HG03103 (cell line): ENCODE results near the gene ANGEL2.
"Not testable (repeated sequence)": the region's sequence is repeated elsewhere in the genome, so short reads cannot be mapped to it uniquely, and the experiment has no call there.

ENCODE experiments used
- ATAC-seq: cut with Tn5 transposase; IDR thresholded peaks from one replicate; pipeline ENCODE4 v1.9.1; 2021; ENCODE audit warnings: low read depth; ENCODE audit not compliant: unreplicated experiment

Gene ANGEL2

GRCh38 chr1:213019450-213019849 lies 3.8 kb upstream of the ANGEL2 start:
- no peak for ATAC-seq

DNA sequence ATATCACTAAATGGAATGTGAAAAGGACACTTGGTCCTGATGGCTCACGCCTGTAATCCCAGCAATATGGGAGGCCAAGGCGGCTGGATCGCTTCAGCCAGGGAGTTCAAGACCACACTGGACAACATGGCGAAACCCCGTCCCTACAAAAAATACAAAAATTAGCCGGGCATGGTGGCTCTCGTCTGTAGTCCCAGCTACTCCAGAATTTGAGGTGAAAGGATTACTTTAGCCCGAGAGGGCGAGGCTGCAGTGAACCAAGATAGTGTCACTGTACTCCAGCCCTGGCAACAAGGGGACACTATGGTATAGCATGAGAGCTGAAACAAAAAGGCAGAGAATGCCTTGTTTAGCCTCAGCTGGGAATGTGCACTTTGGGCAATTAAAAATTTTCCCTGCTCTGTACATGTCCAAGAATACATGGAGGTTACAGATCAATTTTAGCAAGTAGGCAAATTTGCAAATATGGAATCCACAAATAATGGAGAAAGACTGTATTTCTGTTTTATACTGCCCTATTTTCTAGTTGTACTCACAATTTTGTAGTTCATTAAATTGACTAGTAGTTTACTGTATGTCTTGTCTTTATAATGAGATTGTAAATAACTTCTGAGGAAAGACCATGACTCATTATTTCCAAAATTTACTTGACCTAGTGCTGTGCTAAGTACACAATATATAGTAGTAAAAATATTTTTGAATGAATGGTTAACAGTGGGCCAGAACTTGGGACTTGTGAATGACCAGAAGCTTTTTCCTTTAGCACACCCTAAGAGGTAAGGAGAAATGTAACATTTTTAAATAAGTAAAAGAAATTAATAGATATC lies 2.0 kb upstream of the ANGEL2 start:
- ATAC-seq, result no peak

DNA sequence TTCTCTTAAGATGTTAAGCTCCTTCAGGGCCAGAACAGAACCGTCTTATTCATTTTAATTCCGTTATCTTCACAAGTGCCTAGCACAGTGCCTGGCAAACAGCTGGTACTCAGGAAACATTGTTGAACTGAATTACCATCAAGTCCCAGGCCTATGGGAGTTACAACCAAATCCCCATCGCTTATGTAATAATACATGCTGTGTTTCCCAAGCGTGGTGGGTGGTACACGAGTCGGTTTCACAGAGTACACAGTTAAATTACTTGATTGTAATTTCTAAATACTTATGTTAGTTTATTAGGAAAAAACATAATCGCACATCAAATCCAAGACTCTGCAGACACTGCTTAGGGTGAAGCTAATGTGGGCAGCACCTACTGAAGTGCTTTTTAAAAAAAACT lies 1.0 kb downstream of the ANGEL2 start:
- ATAC-seq, result no peak

DNA sequence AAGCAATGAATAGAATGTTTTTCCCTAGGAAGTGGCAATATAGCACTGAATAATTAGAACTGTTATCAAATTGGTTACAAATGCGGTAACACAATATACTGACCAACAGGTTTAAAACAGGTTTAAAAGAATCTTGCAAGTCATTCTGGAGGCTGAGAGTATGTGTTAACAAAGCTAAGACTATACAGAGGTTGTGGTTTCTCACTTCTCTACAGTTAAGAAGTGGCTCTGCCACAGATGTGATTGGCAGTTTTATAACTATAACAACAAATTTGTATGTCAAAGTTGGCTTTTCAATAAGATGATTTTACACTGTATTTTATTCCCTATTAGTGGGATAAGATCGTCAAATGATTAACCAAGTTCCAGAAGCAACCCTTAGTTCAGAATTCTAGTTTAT lies 7.1 kb downstream of the ANGEL2 start:
- ATAC-seq, result peak; percentile 80

GRCh38 chr1:213003256-213003655 lies 12.4 kb downstream of the ANGEL2 start:
- ATAC-seq, result no peak

DNA sequence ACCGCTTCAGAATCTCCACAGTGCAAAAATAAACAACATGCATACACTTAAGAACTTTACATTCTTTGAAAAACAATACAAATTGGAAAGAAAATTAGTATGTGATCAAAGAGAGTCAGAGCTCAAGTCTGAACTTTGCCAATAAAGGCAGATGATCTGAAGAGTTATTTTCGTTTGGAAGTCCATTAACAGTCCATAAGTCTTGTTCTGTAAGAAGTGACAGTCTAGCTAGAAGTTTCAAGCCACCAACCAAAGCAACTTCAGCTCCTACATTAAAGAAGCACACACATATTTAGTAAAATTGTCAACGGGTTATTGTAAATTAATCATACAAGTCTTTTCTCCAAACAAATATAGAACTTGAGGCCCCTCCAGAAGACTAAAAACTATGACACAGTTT lies 20.7 kb downstream of the ANGEL2 start:
- no peak for ATAC-seq

DNA sequence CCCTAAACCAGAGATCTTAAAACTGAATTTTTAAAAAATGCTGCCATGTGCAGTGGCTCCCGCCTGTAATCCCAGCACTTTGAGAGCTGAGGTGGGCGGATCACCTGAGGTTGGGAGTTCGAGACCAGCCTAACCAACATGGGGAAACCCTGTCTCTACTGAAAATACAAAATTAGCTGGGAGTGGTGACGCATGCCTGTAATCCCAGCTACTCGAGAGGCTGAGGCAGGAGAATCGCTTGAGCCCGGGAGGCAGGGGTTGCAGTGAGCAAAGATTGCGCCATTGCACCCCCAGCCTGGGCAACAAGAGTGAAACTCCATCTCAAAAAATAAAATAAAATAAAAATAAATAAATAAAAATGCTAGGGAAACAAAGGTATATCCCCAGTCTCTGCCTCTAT lies 21.7 kb downstream of the ANGEL2 start:
- ATAC-seq, result not testable (repeated sequence)

- ATAC-seq, result no peak
Observed at GRCh38 chr1:212990276-212990675, 25.4 kb downstream of the ANGEL2 start.

GRCh38 chr1:212987702-212988322 lies 27.9 kb downstream of the ANGEL2 start:
- ATAC-seq, result no peak

GRCh38 chr1:212986551-212986950 lies 29.1 kb downstream of the ANGEL2 start:
- no peak for ATAC-seq

DNA sequence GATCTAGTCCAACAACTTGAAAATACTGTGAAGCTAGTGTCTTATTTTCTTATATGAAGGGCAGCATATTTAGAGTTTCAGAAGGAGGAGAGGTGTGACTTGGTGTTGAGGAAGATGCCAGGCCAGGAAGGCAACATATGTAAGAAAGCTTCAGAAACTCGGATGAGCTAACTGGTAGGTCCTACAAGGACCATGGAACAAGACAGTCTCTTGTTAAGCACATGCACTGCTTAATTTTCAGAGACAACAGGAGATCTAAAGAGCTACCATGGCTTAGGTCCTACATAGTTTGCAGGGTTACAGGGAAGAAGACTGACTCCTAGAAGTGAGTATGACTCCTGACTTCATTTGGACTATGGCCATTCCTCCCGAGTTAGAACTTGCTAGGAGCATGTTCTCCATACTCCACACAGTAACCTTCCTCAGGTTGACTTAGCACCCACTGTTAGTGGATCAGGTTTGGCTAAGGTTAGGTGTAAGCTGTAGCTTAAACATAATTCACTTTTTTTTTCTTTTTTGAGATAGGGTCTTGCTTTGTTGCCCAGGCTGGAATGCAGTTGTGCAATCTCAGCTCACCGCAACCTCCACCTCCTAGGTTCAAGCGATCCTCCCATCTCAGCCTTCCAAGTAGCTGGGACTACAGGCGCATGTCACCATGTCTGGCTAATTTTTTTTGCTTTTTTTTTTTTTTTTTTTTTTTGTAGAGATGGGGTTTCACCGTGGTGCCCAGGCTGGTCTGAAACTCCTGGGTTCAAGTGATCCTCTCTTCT lies 31.0 kb downstream of the ANGEL2 start:
- no peak for ATAC-seq

DNA sequence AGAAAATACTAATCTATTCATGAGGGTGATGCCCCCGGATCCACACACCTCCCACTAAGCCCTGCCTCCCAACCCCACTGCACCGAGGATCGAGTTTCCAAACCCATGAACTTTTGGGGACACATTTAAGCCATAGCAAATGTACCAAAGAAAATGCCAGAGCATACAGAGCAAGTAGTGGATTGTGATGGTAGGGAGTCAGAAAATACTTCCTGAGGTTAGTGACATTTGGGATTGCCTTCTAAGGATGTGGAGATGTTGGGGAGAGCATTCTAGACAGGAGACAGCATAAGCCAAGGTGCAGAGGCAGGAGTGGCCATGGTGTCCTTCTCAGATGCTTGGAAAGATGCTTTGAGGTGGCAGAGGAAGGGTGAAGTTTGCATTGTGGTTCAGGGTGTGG lies 32.2 kb downstream of the ANGEL2 start:
- ATAC-seq, result no peak

DNA sequence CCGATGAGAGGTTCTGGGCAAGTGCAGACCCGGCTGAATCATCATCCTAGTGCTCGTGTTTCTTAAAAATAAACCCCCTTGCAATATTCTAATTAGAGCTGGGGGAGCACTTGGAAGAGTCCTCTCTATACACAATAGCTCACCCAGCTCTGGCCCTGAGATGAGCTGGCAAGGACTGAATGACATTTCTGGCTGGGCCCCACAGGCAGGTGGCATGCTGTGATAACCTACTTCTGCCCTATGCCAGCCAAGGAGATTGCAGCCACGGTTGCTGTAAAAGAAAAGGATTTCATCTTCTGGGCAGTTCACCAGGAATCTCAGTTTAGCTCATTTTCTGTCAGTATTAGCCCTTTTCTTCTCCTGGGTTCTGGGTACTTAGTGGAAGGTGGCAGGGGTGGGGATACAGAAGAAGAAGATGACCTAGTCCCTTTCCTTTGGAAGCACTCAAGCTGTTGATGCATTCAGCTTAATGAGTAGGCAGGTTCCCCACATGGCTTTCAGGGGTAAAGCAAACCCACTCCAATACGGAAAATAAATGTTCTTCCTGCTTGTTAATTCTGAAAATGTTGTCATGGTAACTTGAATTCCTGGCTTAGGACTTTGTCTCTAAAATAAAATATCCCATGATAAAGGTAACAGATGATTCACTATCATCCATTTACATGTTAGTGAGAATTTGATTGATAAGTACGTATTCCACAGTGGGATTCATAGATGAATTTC lies 33.1 kb downstream of the ANGEL2 start:
- ATAC-seq, result no peak

- peak; percentile 36 for ATAC-seq
Observed at GRCh38 chr1:212981571-212982328, 33.9 kb downstream of the ANGEL2 start.

GRCh38 chr1:212981025-212981495 lies 34.6 kb downstream of the ANGEL2 start:
- ATAC-seq, result no peak

GRCh38 chr1:212980123-212980785 lies 35.4 kb downstream of the ANGEL2 start:
- no peak for ATAC-seq

- ATAC-seq, result peak; percentile 76
Observed at GRCh38 chr1:212979340-212980122, 36.1 kb downstream of the ANGEL2 start.

DNA sequence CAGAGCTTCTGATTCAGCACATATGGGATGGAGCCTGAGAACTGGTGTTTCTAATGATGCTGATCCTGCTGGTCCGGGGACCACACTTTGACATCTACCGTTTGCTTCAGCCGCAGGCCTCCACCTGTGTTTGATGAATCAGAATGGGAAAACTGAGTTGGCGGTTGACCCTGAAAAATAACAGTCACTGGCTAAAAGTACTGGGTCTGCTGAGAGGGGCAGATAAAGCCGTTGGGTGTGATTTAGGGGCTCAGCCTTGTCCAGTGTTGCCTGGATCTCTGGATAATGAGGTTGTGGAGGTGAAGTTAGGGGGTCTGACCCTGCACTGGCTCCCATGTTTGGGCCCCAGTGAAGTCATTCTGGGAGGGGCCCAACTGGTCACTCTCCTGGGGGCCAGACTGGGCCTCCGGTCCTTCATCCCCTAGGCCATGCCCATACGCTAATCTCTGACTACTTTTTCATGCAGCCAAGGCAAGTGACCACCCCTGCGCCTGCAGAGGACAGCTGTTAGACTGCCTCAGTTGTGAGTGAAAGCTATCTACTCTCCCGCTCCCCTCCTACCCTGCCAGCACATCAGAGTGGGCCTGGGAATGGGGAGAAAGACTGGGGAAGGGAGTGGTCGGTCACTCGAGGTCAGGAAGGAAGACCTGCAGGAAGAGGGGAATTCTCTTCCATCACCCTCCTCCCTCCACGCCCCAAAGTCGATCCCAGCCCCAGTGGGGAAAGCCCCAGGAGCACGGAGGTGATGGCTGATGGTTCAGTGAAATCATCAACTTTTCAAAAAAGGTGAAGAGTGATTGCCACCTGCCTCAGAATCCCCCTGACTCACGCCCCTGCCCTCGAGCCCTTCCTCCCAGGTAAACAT lies 37.7 kb downstream of the ANGEL2 start:
- peak; percentile 40 for ATAC-seq
